ENCODE data around the gene FES.

- TF ChIP-seq CTCF (IDR thresholded peaks at IDR 0.05; ENCODE audit: low read length): no peak
- TF ChIP-seq EZH2 (IDR thresholded peaks at IDR 0.05; ENCODE audit: borderline replicate concordance, low read length): no peak
Observed at GRCh38 chr15:90857883-90858443, 26.3 kb upstream of the FES start.

All from OCI-LY1 (cell line).